ENCODE results near the gene CTNNA1.
"Not testable (repeated sequence)": the region's sequence is repeated elsewhere in the genome, so short reads cannot be mapped to it uniquely, and the experiment has no call there.

CTNNA1 gene

GRCh38 chr5:138712324-138712723 lies 40.9 kb upstream of the CTNNA1 start:
- Histone ChIP-seq H3K36me3 (ENCODE audit: control insufficient read depth, insufficient read depth, low read length) (no peaks in the 10 kb centered on the region), H3K9me3 (ENCODE audit: control insufficient read depth, low read length) (no peaks in the 10 kb centered on the region), H3K4me3 (ENCODE audit: extremely low read depth, insufficient read depth, low read length, poor library complexity, severe bottlenecking) (no peak overlapping the region), H3K27ac (ENCODE audit: low read depth, low read length, severe bottlenecking) (no peak overlapping the region), H3K4me1 (ENCODE audit: control insufficient read depth, insufficient read depth, low read length, poor library complexity, severe bottlenecking) (peaks cover 15% of the 10 kb centered on the region)
- 93 to 100% methylated on average over 7 to 8 of the region's 8 CpGs for WGBS, 2 experiments (ENCODE audit: insufficient coverage in 2 of 2)

- Histone ChIP-seq H3K27ac (ENCODE audit: low read depth, low read length, severe bottlenecking) (no peak overlapping the region), H3K36me3 (ENCODE audit: control insufficient read depth, insufficient read depth, low read length) (no peaks in the 10 kb centered on the region), H3K4me3 (ENCODE audit: extremely low read depth, insufficient read depth, low read length, poor library complexity, severe bottlenecking) (no peak overlapping the region), H3K4me1 (ENCODE audit: control insufficient read depth, insufficient read depth, low read length, poor library complexity, severe bottlenecking) (peaks cover 10% of the 10 kb centered on the region), H3K9me3 (ENCODE audit: control insufficient read depth, low read length) (no peaks in the 10 kb centered on the region)
- WGBS, 2 experiments (ENCODE audit: insufficient coverage in 2 of 2): 94% methylated on average over 4 to 5 of the region's 5 CpGs
Observed at GRCh38 chr5:138712791-138713190, 40.4 kb upstream of the CTNNA1 start.

- Histone ChIP-seq H3K4me1 (ENCODE audit: control insufficient read depth, insufficient read depth, low read length, poor library complexity, severe bottlenecking) (peaks cover 10% of the 10 kb centered on the region), H3K36me3 (ENCODE audit: control insufficient read depth, insufficient read depth, low read length) (no peaks in the 10 kb centered on the region), H3K9me3 (ENCODE audit: control insufficient read depth, low read length) (no peaks in the 10 kb centered on the region), H3K27ac (ENCODE audit: low read depth, low read length, severe bottlenecking) (no peak overlapping the region), H3K4me3 (ENCODE audit: extremely low read depth, insufficient read depth, low read length, poor library complexity, severe bottlenecking) (no peak overlapping the region)
Observed at GRCh38 chr5:138713247-138713646, 40.0 kb upstream of the CTNNA1 start.

- Histone ChIP-seq H3K27ac (ENCODE audit: low read depth, low read length, severe bottlenecking) (no peak overlapping the region), H3K4me1 (ENCODE audit: control insufficient read depth, insufficient read depth, low read length, poor library complexity, severe bottlenecking) (peaks cover 4% of the 10 kb centered on the region), H3K36me3 (ENCODE audit: control insufficient read depth, insufficient read depth, low read length) (no peaks in the 10 kb centered on the region), H3K9me3 (ENCODE audit: control insufficient read depth, low read length) (no peaks in the 10 kb centered on the region), H3K4me3 (ENCODE audit: extremely low read depth, insufficient read depth, low read length, poor library complexity, severe bottlenecking) (no peak overlapping the region)
- 63 to 100% methylated on average over 1 to 2 of the region's 3 CpGs for WGBS, 2 experiments (ENCODE audit: insufficient coverage in 2 of 2)
Observed at GRCh38 chr5:138714694-138715093, 38.5 kb upstream of the CTNNA1 start.

- H3K4me1 ChIP-seq (ENCODE audit: control insufficient read depth, insufficient read depth, low read length, poor library complexity, severe bottlenecking); H3K4me3 ChIP-seq (ENCODE audit: extremely low read depth, insufficient read depth, low read length, poor library complexity, severe bottlenecking); H3K27ac ChIP-seq (ENCODE audit: low read depth, low read length, severe bottlenecking); H3K36me3 ChIP-seq (ENCODE audit: control insufficient read depth, insufficient read depth, low read length); H3K9me3 ChIP-seq (ENCODE audit: control insufficient read depth, low read length): not testable (repeated sequence)
- 76 to 87% methylated on average over 3 to 7 of the region's 8 CpGs for WGBS, 2 experiments (ENCODE audit: insufficient coverage in 2 of 2)
Observed at GRCh38 chr5:138715931-138716432, 37.2 kb upstream of the CTNNA1 start.

- 15 to 43% methylated on average over 3 of the region's 3 CpGs for WGBS, 2 experiments (ENCODE audit: insufficient coverage in 2 of 2)
- no peaks in the 10 kb centered on the region for H3K9me3 ChIP-seq (ENCODE audit: control insufficient read depth, low read length)
- H3K27ac ChIP-seq (ENCODE audit: low read depth, low read length, severe bottlenecking): no peak overlapping the region
Observed at GRCh38 chr5:138716456-138716924, 36.7 kb upstream of the CTNNA1 start.

GRCh38 chr5:138717399-138717798 lies 35.8 kb upstream of the CTNNA1 start:
- H3K9me3 ChIP-seq (ENCODE audit: control insufficient read depth, low read length): no peaks in the 10 kb centered on the region
- WGBS, 2 experiments (ENCODE audit: insufficient coverage in 2 of 2): 100% methylated on average over 2 of the region's 3 CpGs; no CpG with 5 or more reads in 1 of the 2 experiments
- no peaks in the 10 kb centered on the region for H3K36me3 ChIP-seq (ENCODE audit: control insufficient read depth, insufficient read depth, low read length)
- no peak overlapping the region for H3K27ac ChIP-seq (ENCODE audit: low read depth, low read length, severe bottlenecking)
- H3K4me1 ChIP-seq (ENCODE audit: control insufficient read depth, insufficient read depth, low read length, poor library complexity, severe bottlenecking): peaks cover 4% of the 10 kb centered on the region
- H3K4me3 ChIP-seq (ENCODE audit: extremely low read depth, insufficient read depth, low read length, poor library complexity, severe bottlenecking): no peak overlapping the region

More at GRCh38 chr5:138716456-138716924, 36.7 kb upstream of the CTNNA1 start:
- peaks cover 4% of the 10 kb centered on the region for H3K4me1 ChIP-seq (ENCODE audit: control insufficient read depth, insufficient read depth, low read length, poor library complexity, severe bottlenecking)
- H3K4me3 ChIP-seq (ENCODE audit: extremely low read depth, insufficient read depth, low read length, poor library complexity, severe bottlenecking): no peak overlapping the region
- H3K36me3 ChIP-seq (ENCODE audit: control insufficient read depth, insufficient read depth, low read length): no peaks in the 10 kb centered on the region

- Histone ChIP-seq H3K4me1 (ENCODE audit: control insufficient read depth, insufficient read depth, low read length, poor library complexity, severe bottlenecking) (peaks cover 6% of the 10 kb centered on the region), H3K36me3 (ENCODE audit: control insufficient read depth, insufficient read depth, low read length) (no peaks in the 10 kb centered on the region), H3K27ac (ENCODE audit: low read depth, low read length, severe bottlenecking) (no peak overlapping the region), H3K4me3 (ENCODE audit: extremely low read depth, insufficient read depth, low read length, poor library complexity, severe bottlenecking) (no peak overlapping the region), H3K9me3 (ENCODE audit: control insufficient read depth, low read length) (no peaks in the 10 kb centered on the region)
- WGBS, 2 experiments (ENCODE audit: insufficient coverage in 2 of 2): 82 to 100% methylated on average over 1 of the region's 2 CpGs
Observed at GRCh38 chr5:138719811-138720210, 33.4 kb upstream of the CTNNA1 start.

GRCh38 chr5:138720840-138721239 lies 32.4 kb upstream of the CTNNA1 start:
- Histone ChIP-seq H3K36me3 (ENCODE audit: control insufficient read depth, insufficient read depth, low read length) (no peaks in the 10 kb centered on the region), H3K4me1 (ENCODE audit: control insufficient read depth, insufficient read depth, low read length, poor library complexity, severe bottlenecking) (peaks cover 15% of the 10 kb centered on the region), H3K4me3 (ENCODE audit: extremely low read depth, insufficient read depth, low read length, poor library complexity, severe bottlenecking) (no peak overlapping the region), H3K9me3 (ENCODE audit: control insufficient read depth, low read length) (no peaks in the 10 kb centered on the region), H3K27ac (ENCODE audit: low read depth, low read length, severe bottlenecking) (no peak overlapping the region)
- 89 to 100% methylated on average over 2 of the region's 2 CpGs for WGBS, 2 experiments (ENCODE audit: insufficient coverage in 2 of 2)

GRCh38 chr5:138721979-138722378 lies 31.2 kb upstream of the CTNNA1 start:
- WGBS, 2 experiments (ENCODE audit: insufficient coverage in 2 of 2): 86 to 93% methylated on average over 4 to 5 of the region's 5 CpGs
- no peaks in the 10 kb centered on the region for H3K9me3 ChIP-seq (ENCODE audit: control insufficient read depth, low read length)
- peaks cover 11% of the 10 kb centered on the region for H3K4me1 ChIP-seq (ENCODE audit: control insufficient read depth, insufficient read depth, low read length, poor library complexity, severe bottlenecking)
- no peaks in the 10 kb centered on the region for H3K36me3 ChIP-seq (ENCODE audit: control insufficient read depth, insufficient read depth, low read length)
- no peak overlapping the region for H3K27ac ChIP-seq (ENCODE audit: low read depth, low read length, severe bottlenecking)
- no peak overlapping the region for H3K4me3 ChIP-seq (ENCODE audit: extremely low read depth, insufficient read depth, low read length, poor library complexity, severe bottlenecking)

GRCh38 chr5:138722544-138723177 lies 30.6 kb upstream of the CTNNA1 start:
- Histone ChIP-seq H3K4me3 (ENCODE audit: extremely low read depth, insufficient read depth, low read length, poor library complexity, severe bottlenecking) (no peak overlapping the region), H3K27ac (ENCODE audit: low read depth, low read length, severe bottlenecking) (no peak overlapping the region), H3K9me3 (ENCODE audit: control insufficient read depth, low read length) (no peaks in the 10 kb centered on the region), H3K36me3 (ENCODE audit: control insufficient read depth, insufficient read depth, low read length) (no peaks in the 10 kb centered on the region), H3K4me1 (ENCODE audit: control insufficient read depth, insufficient read depth, low read length, poor library complexity, severe bottlenecking) (peaks cover 11% of the 10 kb centered on the region)
- 80 to 98% methylated on average over 5 of the region's 10 CpGs for WGBS, 2 experiments (ENCODE audit: insufficient coverage in 2 of 2)
